SU-DHL-6 (cell line): ENCODE results near the gene AGAP1.

ENCODE experiments used
- H2AFZ ChIP-seq: fragments of 200-600 bp; sonication (generic); 2 replicates; pipeline ENCODE4 v1.6.1; 2014; ENCODE audit warnings: low read depth, mild to moderate bottlenecking, moderate library complexity, mixed read lengths, antibody characterized with exemption, low read length; ENCODE audit not compliant: severe bottlenecking
- H3F3A ChIP-seq: fragments of 200-600 bp; shearing (Covaris generic); 2 replicates; pipeline ENCODE4 v1.6.0; 2016; ENCODE audit warnings: antibody characterized with exemption, mild to moderate bottlenecking; ENCODE audit not compliant: insufficient read depth
- H3K27ac ChIP-seq: fragments of 200-600 bp; sonication (generic); 2 replicates; pipeline ENCODE4 v1.5.1; 2016; ENCODE audit warnings: low read depth, mild to moderate bottlenecking, low read length, moderate library complexity, mixed read lengths
- H3K27me3 ChIP-seq: fragments of 200-600 bp; sonication (generic), shearing (Covaris generic); 2 replicates; pipeline ENCODE4 v1.6.0; 2014; ENCODE audit warnings: mild to moderate bottlenecking, low read length
- H3K36me3 ChIP-seq: fragments of 200-600 bp; sonication (generic); 2 replicates; pipeline ENCODE4 v1.6.1; 2014; ENCODE audit warnings: mild to moderate bottlenecking, low read length, mixed read lengths
- H3K4me2 ChIP-seq: fragments of 300-600, 200-600 bp; shearing (Covaris generic), sonication (generic); 2 replicates; pipeline ENCODE4 v1.6.0; 2014; ENCODE audit warnings: low read length, low read depth, mild to moderate bottlenecking; ENCODE audit not compliant: poor library complexity, severe bottlenecking
- H3K4me3 ChIP-seq: fragments of 200-600 bp; sonication (generic); 2 replicates; pipeline ENCODE4 v1.5.1; 2014; ENCODE audit warnings: antibody characterized with exemption, low read length, mild to moderate bottlenecking, mixed read lengths; ENCODE audit not compliant: insufficient read depth, poor library complexity, severe bottlenecking
- H3K79me2 ChIP-seq: fragments of 200-600 bp; sonication (generic); 2 replicates; pipeline ENCODE4 v1.6.1; 2014; ENCODE audit warnings: mild to moderate bottlenecking, low read length, moderate library complexity; ENCODE audit not compliant: insufficient read depth
- H3K9ac ChIP-seq: fragments of 200-600 bp; sonication (generic); 2 replicates; pipeline ENCODE4 v1.7.0; 2014; ENCODE audit warnings: mild to moderate bottlenecking, low read length
- H3K9me2 ChIP-seq: fragments of 200-600 bp; sonication (generic); replicated peaks from 2 replicates; pipeline ENCODE4 v1.6.1; 2014; ENCODE audit warnings: low read length; ENCODE audit not compliant: insufficient read depth
- H3K9me3 ChIP-seq: fragments of 200-600 bp; sonication (generic); 2 replicates; pipeline ENCODE4 v1.6.1; 2014; ENCODE audit warnings: low read length, mixed read lengths; ENCODE audit not compliant: insufficient read depth
- H4K20me1 ChIP-seq: fragments of 200-600 bp; sonication (generic); 2 replicates; pipeline ENCODE4 v1.6.1; 2014; ENCODE audit warnings: low read depth, mild to moderate bottlenecking, antibody characterized with exemption, low read length, moderate library complexity, mixed read lengths
- CTCF ChIP-seq: fragments of 200-600 bp; sonication (generic); IDR thresholded peaks from one replicate; pipeline ENCODE4 v1.5.1; 2017; ENCODE audit warnings: antibody characterized with exemption, mild to moderate bottlenecking, low read length, moderate library complexity; ENCODE audit not compliant: insufficient read depth, poor library complexity, severe bottlenecking
- EZH2phosphoT487 ChIP-seq: fragments of 200-600 bp; sonication (generic), shearing (Covaris generic); conservative IDR thresholded peaks from 2 replicates; pipeline ENCODE4 v1.6.1; 2018; ENCODE audit warnings: mild to moderate bottlenecking, antibody characterized with exemption, low read length, moderate library complexity, mixed read lengths

Gene AGAP1

GRCh38 chr2:236015171-236015570 lies 521.3 kb downstream of the AGAP1 start:
- no peak overlapping the region for H3K4me2 ChIP-seq
- H3K36me3 ChIP-seq: no peaks in the 10 kb centered on the region
- no peak overlapping the region for H3K9ac ChIP-seq
- no peaks in the 10 kb centered on the region for H3K27me3 ChIP-seq
- H3K9me3 ChIP-seq: no peaks in the 10 kb centered on the region
- no peak overlapping the region for H2AFZ ChIP-seq
- no peak for TF ChIP-seq CTCF
- TF ChIP-seq EZH2phosphoT487: no peak
- no peaks in the 10 kb centered on the region for H3K9me2 ChIP-seq
- no peaks in the 10 kb centered on the region for H3F3A ChIP-seq
- no peaks in the 10 kb centered on the region for H3K79me2 ChIP-seq
- no peaks in the 10 kb centered on the region for H4K20me1 ChIP-seq
- H3K4me3 ChIP-seq: no peak overlapping the region
- no peak overlapping the region for H3K27ac ChIP-seq

GRCh38 chr2:236016496-236016895 lies 522.7 kb downstream of the AGAP1 start:
- Histone ChIP-seq H3K36me3 (no peaks in the 10 kb centered on the region), H3K9me3 (no peaks in the 10 kb centered on the region), H4K20me1 (no peaks in the 10 kb centered on the region), H3K9ac (no peak overlapping the region), H3K4me3 (no peak overlapping the region), H3F3A (no peaks in the 10 kb centered on the region), H3K4me2 (no peak overlapping the region), H3K27me3 (no peaks in the 10 kb centered on the region), H3K9me2 (no peaks in the 10 kb centered on the region), H2AFZ (no peak overlapping the region), H3K27ac (no peak overlapping the region), H3K79me2 (no peaks in the 10 kb centered on the region)
- TF ChIP-seq EZH2phosphoT487 (no peak), CTCF (no peak)

GRCh38 chr2:236017446-236017845 lies 523.6 kb downstream of the AGAP1 start:
- H3K9ac ChIP-seq: no peak overlapping the region

More at GRCh38 chr2:236017446-236017845, 523.6 kb downstream of the AGAP1 start:
- H3K79me2 ChIP-seq: no peaks in the 10 kb centered on the region
- H3K36me3 ChIP-seq: no peaks in the 10 kb centered on the region
- H3K9me3 ChIP-seq: no peaks in the 10 kb centered on the region
- no peaks in the 10 kb centered on the region for H3F3A ChIP-seq
- no peak overlapping the region for H3K4me3 ChIP-seq
- TF ChIP-seq CTCF: no peak
- TF ChIP-seq EZH2phosphoT487: no peak
- no peaks in the 10 kb centered on the region for H3K9me2 ChIP-seq
- no peak overlapping the region for H3K4me2 ChIP-seq
- H3K27me3 ChIP-seq: no peaks in the 10 kb centered on the region
- H4K20me1 ChIP-seq: no peaks in the 10 kb centered on the region
- no peak overlapping the region for H2AFZ ChIP-seq
- H3K27ac ChIP-seq: no peak overlapping the region
